ENCODE data around the gene PGM2.

GRCh38 chr4:37805091-37805490 is 21.4 kb upstream of the PGM2 start:
- TF ChIP-seq, protein P1, sequence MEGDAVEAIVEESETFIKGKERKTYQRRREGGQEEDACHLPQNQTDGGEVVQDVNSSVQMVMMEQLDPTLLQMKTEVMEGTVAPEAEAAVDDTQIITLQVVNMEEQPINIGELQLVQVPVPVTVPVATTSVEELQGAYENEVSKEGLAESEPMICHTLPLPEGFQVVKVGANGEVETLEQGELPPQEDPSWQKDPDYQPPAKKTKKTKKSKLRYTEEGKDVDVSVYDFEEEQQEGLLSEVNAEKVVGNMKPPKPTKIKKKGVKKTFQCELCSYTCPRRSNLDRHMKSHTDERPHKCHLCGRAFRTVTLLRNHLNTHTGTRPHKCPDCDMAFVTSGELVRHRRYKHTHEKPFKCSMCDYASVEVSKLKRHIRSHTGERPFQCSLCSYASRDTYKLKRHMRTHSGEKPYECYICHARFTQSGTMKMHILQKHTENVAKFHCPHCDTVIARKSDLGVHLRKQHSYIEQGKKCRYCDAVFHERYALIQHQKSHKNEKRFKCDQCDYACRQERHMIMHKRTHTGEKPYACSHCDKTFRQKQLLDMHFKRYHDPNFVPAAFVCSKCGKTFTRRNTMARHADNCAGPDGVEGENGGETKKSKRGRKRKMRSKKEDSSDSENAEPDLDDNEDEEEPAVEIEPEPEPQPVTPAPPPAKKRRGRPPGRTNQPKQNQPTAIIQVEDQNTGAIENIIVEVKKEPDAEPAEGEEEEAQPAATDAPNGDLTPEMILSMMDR (IDR thresholded peaks at IDR 0.05) = no peak
- TF ChIP-seq ZFX (IDR thresholded peaks at IDR 0.05; ENCODE audit: borderline replicate concordance) = no peak

Data from 22Rv1 (cell line).